GM12801 (cell line): ENCODE measurements around the gene SIGMAR1.

Source experiments
- CTCF ChIP-seq: IDR thresholded peaks from one replicate; pipeline ENCODE4 v1.5.1; 2011; ENCODE audit warnings: control low read depth; ENCODE audit not compliant: insufficient read length; ENCODE audit errors: extremely low read depth

SIGMAR1 gene

GRCh38 chr9:34664281-34665066, 26.9 kb upstream of the SIGMAR1 start:
- no peak for TF ChIP-seq CTCF

DNA sequence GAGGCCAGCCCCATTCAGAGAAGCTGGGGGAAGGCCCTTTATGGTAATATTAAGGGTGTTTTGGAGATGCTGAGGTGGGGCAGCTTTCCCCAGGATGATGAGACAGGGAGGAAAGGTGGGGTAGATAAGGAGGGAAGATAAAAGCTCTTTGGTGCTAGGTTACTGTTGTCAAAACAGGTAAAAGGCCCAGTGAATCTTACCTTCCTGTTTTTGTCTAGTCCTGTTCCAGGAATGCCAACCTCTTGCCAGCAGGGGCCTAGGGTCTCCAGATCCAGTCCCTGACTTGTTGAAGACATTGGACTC, 25.7 kb upstream of the SIGMAR1 start:
- no peak for TF ChIP-seq CTCF

GRCh38 chr9:34662526-34663302, 25.1 kb upstream of the SIGMAR1 start, which contains the start of gene CCL27:
CCL27 (minus strand) TSS chr9:34662657; CDS start chr9:34662633, 24 bp downstream.
- no peak for TF ChIP-seq CTCF

GRCh38 chr9:34659592-34660253, 22.1 kb upstream of the SIGMAR1 start:
- TF ChIP-seq CTCF, result no peak

- TF ChIP-seq CTCF, result no peak
Measured at GRCh38 chr9:34658461-34658860, 20.9 kb upstream of the SIGMAR1 start.

DNA sequence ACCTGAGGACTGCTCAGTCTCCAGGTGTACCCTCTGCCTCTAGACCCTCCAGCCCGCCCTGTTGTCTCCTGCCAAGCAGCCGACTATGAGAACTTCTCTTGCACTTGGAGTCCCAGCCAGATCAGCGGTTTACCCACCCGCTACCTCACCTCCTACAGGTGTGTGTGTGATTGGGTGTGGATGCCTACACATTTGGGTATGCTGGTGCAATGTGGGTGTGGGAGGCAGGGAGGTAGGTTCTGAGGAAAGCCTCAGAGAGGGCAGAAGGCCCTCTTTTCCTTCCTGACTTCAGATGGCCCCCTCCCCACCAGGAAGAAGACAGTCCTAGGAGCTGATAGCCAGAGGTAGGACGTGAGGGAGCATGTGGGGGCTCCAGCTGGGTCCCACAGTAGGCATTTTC, 19.4 kb upstream of the SIGMAR1 start:
- TF ChIP-seq CTCF, result no peak

GRCh38 chr9:34655394-34655793, 17.8 kb upstream of the SIGMAR1 start:
- TF ChIP-seq CTCF, result no peak
